Suppressor macrophage (primary cell): ENCODE results near the gene KCNK5.
A peak's percentile ranks its signal among the peaks of the same experiment; 100 is the strongest.

ENCODE experiments used
- DNase-seq, 4 experiments: peaks; one replicate each; pipeline ENCODE4 v3.0.0-alpha.2; 2020 to 2022

KCNK5 gene

DNA sequence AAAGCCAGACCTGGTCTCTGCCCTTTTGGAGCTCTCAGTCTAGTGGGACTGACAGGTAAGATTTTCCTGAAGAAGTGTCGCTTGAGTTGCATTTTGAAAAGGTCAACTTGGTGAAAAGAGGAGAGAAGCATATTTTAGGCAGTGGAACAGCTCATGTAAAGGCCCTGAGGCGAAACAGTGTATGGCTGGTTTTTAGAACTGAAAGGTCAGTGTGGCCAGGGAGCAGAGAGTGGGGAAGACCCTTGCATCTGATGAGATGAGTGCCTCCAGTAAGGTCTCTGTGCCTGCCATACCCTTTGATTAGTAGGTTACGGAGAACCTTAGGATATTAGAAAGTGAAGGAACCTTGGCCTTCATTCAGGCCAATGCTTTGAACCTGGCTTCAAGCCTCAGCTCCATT, 58.4 kb downstream of the KCNK5 start:
- no peak for DNase-seq

DNA sequence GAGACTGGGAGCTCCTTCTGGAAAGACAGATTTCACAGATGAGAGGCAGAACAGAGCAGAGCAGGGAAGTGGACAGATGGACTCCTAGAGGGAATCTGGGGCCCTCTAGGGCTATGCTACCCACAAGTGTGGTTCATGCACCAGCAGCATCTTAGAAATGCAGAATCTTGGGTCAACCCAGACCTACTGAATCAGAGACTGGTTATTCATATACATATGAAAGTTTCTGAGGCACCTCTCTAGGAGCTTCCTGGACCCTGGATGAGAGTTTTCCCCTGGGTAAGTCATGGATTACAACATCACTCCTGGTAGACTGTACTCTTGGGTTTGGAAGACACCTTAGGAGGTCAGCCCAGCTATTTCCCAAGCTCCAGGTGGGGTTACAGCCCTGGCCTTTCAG, 58.9 kb downstream of the KCNK5 start:
- no peak for DNase-seq

DNA sequence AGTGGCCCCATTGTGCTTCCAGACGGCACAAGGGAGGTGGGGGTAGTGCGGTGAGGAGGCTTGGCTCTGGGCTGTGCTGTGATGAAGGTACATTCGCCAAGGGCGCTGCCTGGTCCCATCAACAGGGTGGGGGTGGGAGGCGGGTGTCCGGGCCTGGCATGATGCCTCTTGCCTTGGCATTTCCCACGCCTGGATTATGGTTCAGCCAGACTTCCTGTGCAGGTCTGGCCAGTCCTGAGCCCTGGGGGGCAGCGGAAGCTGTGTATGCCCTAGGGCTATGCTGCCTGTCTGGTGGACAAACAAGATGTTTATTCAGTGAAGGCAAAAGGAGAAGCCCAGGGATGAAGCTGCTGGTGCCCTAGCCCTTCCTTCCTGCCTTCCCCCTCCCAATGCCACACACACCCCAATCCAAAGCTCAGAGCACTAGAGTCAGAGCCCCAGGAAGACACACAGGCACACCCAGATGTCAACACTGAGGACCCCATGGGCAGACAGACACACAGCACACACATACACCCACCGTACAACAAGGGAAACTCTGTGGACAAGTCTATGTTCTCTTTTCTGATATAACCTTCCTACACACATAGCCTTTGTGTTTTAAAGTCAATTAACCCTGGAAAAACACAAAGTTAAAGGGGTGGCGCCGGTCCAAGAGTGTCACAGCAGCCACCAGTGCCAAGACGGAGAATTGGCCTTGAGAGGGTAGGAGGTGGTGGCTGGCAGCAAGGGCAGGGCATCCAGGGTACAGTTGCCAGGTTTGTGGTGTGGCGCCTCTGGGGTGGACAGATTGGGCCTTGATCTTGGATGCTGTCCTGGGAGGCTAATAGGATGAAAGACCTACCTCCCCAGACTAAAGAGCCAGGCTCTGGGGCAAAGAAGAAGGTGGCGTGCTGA, 59.6 kb downstream of the KCNK5 start:
- no peak for DNase-seq

DNA sequence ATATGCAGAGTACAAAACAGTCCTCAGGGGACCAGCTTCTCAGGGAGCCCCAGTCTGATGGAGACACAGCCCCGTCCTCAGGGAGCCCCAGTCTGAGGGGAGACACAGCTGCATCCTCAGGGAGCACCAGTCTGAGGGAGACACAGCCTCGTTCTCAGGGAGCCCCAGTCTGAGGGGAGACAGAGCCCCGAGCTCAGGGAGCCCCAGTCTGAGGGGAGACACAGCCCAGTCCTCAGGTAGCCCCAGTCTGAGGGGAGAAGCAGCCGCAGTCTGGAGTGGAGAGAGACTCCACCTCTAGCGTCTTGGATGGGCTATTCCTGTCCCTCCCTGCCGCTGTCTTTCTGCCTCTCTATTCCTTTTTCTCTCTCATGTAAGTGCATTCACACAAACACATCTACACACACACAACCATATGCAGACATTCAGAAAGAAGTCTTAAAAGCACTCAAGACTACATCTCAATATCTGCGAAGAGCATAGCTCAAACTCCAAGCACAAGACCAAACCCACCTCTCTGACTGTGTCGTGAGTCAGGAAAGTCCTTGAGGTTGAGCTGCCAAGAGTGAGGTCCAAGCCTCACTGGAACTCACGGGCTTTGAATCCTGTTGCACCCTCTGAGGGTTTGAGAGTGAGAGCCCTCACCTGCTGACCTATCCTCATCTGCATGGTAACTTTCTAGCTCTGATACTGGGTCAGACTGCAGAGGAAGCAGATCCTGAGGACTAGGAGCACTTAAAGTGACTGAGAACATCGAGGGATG, 61.2 kb downstream of the KCNK5 start:
- no peak for DNase-seq

DNA sequence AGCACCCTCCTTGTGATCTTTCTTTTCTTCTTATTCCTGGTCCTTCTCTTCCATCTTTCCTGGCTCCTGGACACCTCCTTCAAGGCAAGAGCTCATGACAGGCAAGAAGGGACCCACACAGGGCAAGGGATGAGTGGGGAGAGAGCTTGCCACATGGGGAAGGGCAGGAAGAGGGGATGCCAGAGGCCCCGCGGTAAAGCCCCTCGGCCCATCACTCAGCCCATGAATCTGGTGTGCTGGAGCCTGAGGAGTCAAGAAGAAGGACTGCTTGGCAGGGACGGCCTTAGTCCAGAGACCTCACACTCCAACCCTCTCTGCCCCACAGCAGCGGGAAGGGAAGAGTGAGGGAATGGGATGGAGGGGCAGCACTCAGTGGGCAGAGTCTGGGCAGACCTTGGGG, 62.0 kb downstream of the KCNK5 start:
- DNase-seq, result no peak

DNA sequence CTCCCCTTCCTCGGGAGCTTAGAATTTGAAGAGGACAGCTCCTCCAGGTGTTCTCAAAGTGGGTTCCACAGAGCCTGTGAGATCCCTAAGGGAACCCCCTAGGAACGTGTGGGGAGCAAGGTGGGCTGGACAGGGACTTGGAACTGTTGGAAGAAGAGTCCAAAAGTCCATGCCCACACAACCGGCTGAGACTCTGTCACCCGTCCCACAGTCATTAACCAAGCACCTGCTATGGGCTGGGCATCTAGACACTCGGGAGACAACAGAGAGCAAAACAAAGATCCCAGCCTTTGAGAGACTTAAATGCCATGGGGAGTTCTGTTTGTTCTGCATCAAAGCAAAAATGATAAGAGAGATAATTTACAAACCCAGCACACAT, 62.4 kb downstream of the KCNK5 start:
- DNase-seq, result no peak

DNA sequence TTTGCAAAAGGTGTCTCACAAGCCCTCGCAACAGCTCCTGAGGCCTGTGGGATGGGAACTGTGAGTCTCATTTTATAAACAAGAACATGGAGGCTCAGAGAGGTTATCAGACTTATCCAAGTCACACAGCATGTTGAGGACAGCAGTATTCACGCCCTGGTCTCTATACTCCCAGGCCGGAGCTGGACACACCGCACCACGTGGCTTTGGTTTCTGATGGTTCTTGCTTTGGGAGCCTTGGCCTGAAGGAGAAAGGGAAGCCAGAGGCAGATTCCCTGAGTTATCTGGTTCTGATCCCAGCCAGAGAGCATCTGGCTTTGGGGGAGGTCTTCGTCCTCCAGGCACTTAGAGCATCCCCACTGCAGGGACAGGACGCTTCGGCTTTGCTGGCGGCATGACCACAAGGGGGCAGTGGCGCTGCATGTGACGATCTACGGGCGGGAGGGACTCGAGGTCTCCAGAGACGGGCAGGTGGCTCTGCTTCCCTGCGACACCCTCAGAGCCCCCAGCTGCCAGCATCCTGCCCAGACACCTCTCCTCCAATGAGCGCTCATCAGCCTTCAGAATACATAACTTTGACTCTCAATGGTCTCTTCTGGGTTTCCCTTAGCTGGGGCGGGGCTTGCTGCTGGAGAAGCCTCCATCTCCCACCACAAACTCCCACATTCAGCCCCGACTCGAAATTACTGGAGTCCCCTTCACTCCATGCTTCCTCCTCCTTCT, 62.9 kb downstream of the KCNK5 start:
- peak; percentile 78 to 92 (median 88) for DNase-seq

DNA sequence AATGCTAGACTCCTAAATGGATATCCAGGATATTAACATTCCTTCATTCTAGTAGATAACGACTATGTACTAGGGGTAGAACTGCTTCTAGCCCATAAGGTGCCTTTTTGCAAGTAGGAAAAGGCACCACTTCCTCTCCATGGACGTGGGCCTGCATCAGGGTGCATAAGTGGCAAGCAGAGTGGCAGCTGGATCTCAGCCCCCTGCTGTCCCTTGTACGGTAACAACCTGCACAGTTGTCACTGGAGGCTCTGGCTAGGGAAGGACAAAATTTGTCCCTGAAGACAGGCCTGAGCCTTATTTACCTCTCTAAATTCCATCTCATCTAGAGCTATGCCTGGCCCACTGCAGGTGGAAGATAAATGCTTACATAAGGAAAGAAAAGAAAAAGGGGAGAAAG, 71.8 kb downstream of the KCNK5 start:
- DNase-seq, result no peak

DNA sequence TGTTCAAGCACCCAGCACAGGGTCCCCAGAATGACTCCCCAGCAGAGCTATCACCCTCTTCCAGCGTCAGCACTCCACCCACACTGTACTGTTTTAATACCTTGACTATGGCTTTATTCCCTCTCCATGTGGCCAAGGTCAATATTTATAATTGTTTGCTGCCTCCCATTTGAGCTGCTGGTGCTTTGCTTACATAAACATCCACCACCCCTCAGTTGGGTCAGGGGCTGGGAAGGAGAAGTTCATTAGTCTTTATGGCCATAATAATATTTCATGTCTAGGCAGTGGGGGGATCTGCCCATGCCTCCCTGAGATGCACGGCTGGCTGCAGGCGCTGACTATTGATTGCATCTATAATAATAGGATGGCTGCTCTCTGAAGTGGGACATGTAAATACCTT, 72.5 kb downstream of the KCNK5 start:
- DNase-seq, result no peak

DNA sequence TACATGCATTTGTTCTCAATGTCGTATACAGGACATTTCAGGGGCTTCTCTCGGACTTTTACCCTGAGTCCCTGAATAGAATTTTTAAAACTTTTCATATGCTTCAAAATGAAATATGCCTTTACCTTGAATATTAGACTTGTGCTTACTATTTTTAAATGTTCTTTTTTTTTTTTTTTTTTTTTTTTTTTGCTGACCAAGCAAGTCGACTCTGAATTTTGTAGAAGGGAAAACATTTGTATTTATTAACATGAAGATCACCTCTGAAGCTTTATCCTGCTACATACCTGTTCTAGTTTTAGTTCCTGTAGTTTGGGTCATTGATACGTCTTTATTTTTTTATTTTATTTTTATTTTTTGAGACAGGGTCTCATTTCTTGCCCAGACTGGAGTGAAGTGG, 74.6 kb downstream of the KCNK5 start:
- no peak for DNase-seq

DNA sequence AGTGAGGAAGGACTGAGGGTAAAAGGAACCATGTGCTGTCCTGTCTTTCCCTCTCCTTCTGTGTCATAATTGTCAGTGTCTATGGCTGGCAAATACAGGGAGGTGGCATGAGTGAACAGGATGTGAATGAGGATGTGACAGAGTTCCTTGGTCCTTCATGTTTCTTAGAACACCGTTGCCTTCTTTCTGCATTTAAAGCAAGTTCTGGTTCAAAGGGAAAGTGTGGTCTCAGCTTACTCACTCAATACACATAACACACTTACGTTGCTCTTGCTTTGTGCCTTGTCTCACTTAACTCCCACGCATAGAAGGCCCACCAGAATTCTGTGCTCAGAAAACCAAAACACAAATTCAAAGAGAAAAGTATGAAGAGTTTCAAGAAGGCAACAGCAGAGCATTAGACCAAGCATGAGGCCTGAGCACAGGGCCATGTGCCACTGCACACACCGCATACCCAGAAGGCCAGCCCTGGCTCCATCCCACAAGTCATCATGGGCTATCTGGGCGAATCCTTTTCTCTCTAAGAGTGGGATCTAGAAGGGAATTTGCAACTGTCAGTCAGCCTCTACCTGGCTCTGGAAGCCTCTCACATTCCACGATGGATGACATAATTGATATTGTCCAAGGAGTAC, 75.4 kb downstream of the KCNK5 start:
- DNase-seq, result no peak

DNA sequence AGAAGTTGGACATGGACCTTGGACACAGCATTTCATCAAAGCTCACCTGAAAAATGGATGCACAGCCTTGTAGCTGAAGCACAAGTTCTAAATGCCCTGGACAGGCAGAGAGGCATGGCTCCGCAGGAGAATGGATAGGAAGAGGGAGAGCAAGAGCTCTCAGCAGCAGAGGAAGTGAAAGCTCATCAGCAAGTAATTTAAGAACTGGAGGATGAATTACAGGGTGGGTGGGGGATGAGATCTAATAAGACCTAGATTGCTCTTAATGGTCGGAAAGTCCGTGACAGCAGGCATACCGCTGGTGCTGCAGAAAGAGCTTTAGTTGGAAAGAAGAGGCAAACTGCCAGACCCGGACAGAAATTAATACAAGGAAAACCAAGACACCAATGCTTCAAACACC, 77.0 kb downstream of the KCNK5 start:
- peak in 1 of 4 experiments; percentile 4 for DNase-seq

DNA sequence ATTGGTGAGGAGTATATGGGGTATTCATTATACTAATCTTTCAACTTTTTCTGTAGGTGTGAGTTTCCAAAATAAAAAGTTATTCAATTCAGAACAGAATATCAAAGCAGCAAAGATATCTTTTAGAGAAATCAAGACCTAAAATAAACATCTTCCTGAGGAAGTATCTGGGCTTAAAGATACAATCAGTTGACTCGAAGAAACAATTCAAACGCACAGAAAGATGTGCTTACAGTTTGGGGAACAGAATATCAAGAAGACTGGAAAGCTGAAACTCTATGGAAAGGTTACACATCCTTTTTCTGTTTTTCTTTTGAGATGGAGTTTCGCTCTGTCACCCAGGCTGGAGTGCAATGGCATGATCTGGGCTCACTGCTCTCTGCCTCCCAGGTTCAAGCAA, 78.1 kb downstream of the KCNK5 start:
- DNase-seq, result no peak

DNA sequence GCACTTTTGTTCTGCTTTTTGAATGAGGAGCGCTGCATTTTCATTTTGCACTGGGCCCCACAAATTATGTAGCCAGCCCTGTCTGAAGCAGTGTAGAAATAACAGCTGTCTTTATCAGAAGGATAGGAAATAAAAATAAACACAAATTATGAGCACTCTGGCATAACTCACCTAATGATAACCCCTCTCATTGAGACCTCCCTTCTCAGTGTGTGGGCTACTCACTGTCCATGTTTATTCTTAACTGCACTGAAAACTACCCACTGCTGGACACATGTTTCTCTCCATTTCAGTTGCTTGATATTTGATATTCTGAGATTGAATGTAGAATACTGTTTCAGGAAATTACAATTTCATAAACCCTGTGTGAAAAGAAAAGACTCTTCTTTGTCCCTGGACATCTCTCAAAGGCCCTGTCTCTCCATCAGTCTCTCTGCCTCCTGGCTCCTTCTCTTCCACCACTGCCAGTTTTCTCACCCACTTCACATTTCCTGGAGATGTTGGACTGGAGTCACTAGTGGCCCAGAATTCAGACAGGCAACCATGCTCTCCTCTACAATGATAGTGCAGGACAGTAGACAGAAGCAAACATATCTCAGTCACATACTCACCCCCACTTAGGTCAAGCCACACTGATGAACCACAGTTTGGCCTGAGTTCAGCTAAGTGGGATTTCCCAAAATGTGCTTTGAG, 84.6 kb downstream of the KCNK5 start:
- DNase-seq, result no peak

DNA sequence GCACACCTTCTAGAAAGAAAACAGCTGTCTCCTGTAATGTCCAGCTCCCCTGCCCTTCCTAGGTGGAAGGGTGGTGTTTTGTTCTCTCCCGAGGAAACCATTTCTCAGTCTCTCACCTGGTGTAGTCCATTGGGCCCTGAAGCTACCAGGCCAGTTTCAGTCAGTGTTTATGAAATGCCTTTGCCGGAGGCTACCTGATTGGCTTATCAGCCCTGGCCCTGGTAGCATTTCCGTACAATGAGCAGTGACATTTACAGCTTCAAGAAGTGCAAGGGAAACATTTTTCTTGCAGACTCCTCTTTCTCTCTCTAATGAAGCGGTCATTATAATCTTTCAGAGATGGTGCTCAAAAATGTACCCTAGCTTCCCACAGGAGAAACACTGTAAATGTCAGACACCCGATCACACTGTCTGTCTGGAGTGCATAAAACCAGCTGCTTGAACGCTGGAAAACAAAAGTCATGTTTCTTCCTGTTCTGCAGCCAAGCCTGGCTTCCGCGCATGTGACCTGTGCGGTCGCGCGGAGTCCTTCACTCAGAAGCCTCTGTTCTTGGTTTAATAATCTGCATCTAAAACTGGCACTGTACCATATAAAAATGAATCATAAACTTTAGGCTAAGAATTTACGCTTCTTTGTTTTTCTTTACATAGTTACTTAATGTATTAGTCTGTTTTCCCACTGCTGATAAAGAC, 85.9 kb downstream of the KCNK5 start:
- peak in 3 of 4 experiments; percentile 16 to 60 (median 37) for DNase-seq

DNA sequence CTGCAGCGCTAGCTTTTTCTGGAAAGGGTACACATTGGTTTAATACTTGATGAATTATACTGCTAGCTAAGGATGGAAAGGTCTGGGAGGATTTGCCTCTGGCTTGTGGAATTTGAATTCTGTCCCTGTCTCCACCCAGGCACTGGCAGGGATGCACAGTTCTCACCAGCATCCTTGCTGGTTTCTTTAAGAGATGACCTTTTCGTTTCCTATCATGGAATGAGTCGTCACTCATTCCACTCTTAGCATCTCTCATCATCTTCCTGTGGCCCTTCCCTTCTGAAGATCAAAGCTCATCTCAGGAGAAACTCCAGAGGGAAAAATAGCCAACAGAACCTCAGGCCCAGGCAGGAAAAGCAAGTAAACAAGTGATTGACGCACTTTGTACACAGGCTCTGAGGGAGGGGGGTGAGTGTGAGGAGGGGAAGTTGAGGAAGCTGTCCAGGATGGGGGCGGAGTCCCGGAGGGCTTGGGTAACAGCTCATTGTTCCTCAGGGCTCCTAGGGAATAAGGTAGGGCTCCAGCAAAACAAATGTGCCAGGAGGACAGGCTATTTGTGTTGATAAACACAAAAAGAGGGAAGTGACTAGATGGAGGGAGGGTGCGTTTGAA, 88.6 kb downstream of the KCNK5 start:
- DNase-seq, result no peak
